GM12872 (cell line): ENCODE results near the gene ZNF160.

ENCODE experiments used
- TF ChIP-seq, protein P1 (sequence below): IDR thresholded peaks from 3 replicates; pipeline ENCODE4 v1.5.1; 2011; ENCODE audit warnings: low read depth, mild to moderate bottlenecking, low read length, moderate library complexity; ENCODE audit not compliant: insufficient read depth

The ZNF160 gene

DNA sequence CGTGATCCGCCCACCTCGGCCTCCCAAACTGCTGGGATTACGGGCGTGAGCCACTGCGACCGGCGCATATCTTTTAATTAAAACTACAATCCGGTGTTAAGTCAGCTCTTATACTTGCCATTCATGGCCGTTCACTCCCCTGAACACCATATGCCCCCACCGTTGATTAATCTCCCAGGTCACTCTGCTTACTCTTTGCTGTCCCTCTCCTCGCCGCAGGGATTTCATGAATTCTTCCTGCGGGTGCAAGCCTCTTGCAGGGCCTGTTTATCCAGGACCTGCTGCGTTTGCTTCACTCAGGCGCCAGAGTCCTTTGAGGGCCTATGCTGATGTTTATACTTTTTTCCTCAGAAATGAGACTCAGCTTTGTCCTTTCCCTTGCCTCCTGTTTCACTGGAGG is 57.7 kb downstream of the ZNF160 start:
- TF ChIP-seq, protein P1, sequence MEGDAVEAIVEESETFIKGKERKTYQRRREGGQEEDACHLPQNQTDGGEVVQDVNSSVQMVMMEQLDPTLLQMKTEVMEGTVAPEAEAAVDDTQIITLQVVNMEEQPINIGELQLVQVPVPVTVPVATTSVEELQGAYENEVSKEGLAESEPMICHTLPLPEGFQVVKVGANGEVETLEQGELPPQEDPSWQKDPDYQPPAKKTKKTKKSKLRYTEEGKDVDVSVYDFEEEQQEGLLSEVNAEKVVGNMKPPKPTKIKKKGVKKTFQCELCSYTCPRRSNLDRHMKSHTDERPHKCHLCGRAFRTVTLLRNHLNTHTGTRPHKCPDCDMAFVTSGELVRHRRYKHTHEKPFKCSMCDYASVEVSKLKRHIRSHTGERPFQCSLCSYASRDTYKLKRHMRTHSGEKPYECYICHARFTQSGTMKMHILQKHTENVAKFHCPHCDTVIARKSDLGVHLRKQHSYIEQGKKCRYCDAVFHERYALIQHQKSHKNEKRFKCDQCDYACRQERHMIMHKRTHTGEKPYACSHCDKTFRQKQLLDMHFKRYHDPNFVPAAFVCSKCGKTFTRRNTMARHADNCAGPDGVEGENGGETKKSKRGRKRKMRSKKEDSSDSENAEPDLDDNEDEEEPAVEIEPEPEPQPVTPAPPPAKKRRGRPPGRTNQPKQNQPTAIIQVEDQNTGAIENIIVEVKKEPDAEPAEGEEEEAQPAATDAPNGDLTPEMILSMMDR, result no peak

DNA sequence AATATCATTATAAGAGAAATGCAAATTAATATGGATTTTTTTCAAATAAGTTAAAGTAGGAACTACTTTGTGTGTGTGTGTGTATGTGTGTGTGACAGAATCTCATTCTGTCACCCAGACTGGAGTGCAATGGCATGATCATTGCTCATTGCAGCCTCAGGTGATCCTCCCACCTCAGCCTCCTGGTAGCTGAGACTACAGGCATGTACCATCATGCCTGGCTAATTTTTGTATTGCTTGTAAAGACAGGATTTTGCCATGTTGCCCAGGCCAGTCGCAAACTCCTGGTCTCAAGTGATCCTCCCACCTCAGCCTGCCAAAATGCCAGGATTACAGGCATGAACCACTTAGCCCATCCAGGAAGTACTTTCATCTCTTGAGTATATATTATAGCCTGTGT is 61.9 kb downstream of the ZNF160 start:
- TF ChIP-seq, protein P1, result no peak

DNA sequence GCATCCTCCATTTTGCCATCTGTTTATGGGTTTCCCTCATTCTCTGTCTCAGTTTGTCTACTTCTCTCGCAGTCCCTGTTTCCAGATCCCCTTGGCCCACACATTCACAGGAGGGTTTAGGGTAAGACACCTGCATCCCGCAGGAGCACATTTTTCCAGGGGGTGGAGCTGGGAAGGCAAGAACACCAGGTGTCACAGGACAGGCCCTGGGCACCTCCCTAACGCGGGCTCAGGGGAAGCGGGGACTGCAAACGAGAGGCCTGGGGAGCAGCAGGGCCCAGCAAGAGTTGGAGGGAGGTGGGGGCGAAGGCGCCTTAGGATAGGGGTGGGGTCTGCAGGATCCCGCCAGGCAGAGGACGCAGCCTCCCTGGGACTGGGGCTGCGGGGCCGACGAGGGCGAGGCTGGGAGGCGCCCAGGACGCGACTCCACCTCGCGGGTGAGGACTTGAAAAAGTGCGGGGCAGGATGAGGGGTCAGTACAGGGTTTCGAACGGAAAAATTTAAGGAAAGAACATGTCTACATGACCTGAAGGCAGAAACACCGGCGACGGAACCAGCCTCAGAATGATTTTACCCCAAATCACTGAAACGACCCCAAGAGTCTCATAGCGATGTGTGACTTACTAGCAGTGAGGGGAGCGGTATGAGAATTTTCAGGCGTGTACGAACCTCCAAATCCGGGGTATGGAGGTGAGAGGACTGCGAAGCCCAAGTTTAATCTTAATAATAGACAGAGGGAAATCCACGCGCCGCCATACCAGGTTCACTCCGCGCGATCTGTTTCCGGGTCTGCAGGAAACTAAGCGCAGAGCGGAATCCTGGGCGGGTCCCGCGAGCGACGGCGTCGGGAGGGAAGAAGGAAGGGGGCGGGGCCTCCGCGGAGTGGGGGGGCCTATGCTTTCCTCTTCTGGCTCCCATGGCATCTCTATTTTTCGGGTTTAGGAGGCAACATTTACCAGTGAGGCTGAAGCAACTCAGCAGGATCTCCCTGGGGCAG is 65.8 kb downstream of the ZNF160 start:
- TF ChIP-seq, protein P1, result no peak

DNA sequence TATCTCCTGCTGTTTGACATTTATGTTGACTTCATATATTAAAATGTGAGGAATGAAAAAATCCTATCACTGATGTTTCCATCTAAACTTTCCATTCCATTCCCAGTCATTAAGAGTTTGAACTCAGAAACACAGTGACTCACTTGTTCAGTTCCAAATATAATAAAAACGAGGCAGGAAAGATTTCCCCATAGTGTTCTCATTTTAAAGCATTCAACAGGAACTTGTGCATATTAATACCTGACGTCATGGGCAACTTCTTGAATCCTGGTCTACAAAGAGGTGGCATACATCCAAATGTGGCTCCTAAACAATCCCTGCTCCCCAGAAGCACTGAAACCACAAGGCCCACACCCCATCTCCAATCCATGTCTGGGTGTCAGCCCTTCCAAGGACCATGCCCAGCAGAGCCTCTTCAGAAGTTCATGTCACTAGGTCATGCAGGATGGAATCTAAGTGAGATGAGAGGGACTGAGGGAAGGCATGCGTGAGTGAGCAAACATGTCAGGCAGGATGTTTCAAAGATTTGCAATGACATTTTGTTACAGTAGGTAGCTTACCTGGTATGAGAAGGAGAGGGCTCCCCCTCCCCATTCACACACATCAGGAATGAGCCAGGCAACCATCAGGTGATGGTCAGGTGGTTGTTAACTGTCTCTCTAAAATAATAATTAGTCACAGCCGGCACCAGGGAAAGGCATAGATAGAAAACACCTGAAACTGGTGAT is 68.1 kb downstream of the ZNF160 start:
- TF ChIP-seq, protein P1, result no peak

DNA sequence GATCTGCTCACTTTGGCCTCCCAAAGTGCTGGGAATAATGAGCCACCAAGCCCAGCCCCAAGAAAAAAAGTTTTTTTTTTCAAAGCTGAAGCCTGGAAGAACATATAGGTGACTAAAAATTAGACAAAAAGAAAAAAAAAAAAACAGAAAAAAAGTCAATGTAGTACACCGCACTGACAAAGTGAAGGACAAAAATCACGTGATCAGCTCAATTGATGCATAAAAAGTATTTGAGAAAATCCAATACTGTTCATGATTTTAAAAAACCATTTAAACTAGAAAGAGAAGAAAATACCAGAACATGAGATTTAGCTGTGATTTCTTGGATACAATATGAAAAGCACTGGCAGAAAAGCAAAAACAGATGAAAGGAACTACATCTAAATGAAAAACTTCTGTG is 69.2 kb downstream of the ZNF160 start:
- TF ChIP-seq, protein P1, result no peak

DNA sequence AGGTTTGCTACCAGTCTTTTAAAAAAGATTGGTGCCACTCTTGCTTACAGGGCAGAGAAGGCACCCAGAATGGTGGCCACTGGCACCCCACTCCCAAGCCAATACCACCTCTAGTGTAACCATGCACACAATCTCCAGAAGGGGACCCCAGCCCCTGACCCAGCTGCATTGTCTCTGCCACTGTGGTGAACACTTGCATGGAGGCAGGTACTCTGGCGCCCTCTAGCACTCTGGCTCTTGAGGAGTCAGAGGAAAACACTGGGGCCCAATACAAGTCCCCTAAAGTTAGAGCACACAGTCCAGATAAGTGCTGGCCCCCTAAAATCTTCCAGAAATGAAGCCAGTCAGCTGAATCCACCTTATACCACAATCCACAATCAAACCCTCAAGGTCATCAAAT is 83.5 kb downstream of the ZNF160 start:
- TF ChIP-seq, protein P1, result no peak
